Adipose tissue (tissue), 3 donors: Measurements from ENCODE around the gene MVD. TPM values are rescaled to one million over a fixed set of nuclear protein-coding genes. Genes with fewer than 3 reads are reported as not detected.

Experiments
- H3K27ac ChIP-seq: one replicate; pipeline ENCODE4 v1.5.1; 2013; ENCODE audit warnings: low read depth, low read length
- WGBS, 3 donors: extraction: QIAGEN DNeasy Blood & Tissue Kit; methylation state at CpG; one replicate each; pipeline ENCODE4 v1.1.7; 2013; 5-methylcytosine and 5-hydroxymethylcytosine counted together
- polyA plus RNA-seq, 3 donors: library from polyadenylated mRNA; stranded (reverse); fragments of 200-250 nt; gene quantifications; one replicate each; pipeline ENCODE4 v1.2.3, GENCODE V29; 2013
- donor health status: healthy with polysubstance abuse.
- donor health status: Bipolar disorder and iron deficiency.
- donor health status: healthy.

Gene MVD
- polyA plus RNA-seq: 10 to 100 TPM; 22.6 to 34.5 (median 31.2) TPM

DNA sequence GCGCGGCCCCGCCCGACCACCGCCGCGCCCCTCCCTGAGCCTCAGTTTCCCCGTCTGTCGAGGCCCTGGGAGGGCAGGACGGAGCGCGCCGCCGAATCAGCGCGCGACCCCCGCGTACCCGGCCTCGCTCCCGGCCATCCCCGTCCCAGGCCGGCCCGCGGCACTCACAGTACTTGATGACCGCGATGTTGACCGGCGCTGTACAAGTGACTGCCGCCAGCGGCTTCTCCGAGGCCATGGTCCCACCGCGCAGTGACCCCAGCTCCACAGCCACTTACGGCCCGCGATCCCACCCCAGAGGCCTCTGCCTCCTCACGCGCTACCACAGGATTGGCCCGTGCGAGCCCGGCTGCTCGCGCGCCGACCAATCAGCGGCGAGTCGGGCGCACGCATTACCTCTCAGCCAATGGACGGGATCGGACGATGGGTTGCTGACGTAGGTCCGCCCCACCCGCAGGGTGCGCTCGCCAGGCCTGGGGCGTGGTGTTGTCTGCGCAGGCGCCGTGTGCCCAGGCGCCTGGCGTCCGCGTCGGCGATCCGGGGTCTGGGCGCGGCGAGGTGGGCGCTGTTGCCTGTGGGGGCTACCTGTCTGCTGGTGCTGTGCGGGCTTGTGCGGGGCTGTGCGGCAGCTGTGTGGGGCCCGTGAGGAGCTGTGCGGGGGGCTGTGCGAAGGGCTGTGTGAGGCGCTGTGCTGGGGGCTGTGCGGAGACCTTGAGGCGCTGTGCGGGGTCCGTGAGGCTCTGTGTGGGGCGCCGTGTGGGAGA is at the start of gene MVD:
Gene MVD, minus strand, starts transcription at position 249 of the 764 bp plus-strand sequence. Its CDS starts 11 bp downstream, at position 238.
- WGBS, 3 donors: 0 to 1% (median 0%) methylated on average over 78 to 88 of the region's 88 CpGs
- peak within 1 kb of the TSS; percentile 54 for H3K27ac ChIP-seq

DNA sequence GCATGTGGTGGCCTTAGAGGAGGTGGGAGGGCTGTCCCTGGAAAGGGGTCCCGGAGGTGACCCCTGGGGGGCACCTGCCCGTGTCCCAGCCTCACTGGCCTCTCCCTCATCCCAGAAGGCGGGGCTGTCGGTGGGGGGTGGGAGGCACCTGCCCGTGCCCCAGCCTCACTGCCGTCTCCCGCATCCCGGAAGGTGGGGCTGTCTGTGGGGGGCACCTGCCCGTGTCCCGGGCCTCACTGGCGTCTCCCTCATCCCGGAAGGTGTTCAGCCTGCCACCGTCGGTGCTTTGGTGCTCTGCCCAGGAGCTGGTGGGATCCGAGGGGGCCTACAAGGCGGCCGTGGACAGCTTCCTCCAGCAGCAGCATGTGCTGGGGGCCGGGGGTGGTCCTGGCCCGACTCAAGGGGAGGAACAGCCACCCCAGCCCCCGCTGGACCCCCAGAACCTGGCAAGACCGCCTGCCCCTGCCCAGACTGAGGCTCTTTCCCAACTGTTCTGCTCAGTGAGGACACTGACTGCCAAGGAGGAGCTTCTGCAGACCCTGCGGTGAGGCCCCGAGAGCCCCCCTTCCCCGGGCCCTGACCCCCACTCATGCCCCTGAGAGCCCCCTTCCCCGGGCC is 49.6 kb upstream of the MVD start:
- 72 to 86% (median 78%) methylated on average over 23 to 25 of the region's 25 CpGs for WGBS, 3 donors
- no peak overlapping the region for H3K27ac ChIP-seq

DNA sequence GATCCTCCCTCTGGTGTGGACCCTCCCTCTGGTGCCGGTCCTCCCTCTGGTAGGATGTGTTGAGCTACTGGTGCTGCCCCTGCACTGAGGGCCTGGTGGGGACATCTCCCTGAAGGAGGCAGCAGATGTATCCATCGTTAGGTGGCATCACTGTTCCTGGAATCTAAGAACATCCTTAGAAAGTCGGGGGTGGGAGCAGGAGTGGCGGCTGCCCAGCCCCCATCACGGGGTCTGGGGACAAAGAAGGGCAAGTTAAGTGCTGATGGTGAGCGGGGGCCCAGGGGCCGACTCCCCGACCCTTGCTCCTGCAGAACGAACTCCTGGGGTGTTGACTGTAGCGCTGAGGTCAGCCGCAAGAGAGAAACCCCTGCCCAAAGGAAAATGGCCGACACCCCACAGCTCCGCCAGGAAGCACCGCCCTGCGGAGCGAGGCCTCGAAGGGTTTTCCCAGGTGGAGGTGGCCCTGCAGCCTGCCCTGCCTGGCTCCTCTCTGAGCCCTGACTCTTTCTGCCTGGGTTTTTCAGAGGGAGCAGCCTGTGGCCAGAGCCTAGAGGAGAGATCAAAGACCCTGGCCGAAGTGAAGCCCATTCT is 49.0 kb upstream of the MVD start:
- 72 to 87% (median 79%) methylated on average over 17 to 18 of the region's 18 CpGs for WGBS, 3 donors
- no peak overlapping the region for H3K27ac ChIP-seq

DNA sequence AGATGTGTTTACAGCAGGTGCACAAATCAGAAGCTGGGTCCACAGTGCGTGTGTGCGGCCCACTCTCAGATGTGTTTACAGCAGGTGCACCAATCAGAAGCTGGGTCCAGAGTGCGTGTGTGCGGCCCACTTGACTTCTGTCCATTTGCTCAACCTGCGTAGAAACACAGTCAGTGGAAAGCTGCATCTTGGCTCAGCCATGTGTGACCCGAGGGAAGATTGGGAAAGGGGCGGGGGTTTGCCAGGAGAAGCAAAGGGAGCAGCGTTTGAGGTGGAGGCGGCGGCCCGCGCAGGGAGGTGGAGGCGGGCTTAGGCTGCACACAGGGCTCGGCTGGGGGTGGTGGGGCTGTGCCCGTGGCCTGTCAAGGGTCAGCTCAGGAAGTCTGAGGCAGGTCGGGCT is 47.7 kb upstream of the MVD start:
- WGBS, 3 donors: 64 to 85% (median 69%) methylated on average over 15 to 16 of the region's 16 CpGs
- no peak overlapping the region for H3K27ac ChIP-seq

DNA sequence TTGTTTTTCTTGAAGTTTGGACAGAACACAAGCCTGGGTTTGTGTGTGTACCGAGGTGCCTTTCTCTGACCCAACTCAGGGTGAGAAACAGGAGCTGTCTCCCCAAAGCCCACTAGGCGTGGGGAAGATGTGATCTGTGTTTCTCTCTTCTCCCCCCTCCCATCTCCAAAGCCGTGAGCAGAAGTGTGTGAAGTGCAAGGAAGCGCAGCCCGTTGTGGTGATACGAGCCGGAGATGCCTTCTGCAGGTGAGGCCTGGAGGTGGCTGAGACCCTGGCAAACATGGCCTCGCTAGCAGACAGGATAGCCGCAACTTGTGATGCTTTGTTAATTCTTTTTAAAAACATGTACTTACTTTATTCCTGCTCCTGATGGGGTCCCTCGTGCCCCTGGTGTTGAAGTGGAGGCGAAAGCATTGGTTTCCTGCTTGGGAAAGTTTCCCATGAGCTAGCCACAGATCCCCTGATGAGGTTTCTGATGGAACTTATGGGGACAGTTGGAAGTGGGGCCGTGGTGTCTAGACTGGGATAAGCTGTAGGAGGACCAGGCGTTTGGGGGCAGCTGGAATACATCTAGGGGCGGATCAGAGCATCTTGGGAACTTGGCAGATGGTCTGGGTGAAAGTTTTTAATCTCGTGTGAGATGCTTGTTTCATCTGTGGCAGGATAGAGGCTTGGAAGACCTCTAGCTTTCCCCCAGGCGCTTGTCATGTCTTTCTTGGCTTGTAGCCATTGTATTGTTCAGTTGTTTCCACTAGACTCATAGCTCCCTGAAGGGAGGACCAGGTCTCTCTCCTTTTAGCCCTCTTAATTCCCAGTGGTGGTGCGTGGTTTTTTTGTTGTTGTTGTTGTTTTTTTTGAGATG is 44.3 kb upstream of the MVD start:
- WGBS, 3 donors: 29 to 42% (median 35%) methylated on average over 17 of the region's 17 CpGs

DNA sequence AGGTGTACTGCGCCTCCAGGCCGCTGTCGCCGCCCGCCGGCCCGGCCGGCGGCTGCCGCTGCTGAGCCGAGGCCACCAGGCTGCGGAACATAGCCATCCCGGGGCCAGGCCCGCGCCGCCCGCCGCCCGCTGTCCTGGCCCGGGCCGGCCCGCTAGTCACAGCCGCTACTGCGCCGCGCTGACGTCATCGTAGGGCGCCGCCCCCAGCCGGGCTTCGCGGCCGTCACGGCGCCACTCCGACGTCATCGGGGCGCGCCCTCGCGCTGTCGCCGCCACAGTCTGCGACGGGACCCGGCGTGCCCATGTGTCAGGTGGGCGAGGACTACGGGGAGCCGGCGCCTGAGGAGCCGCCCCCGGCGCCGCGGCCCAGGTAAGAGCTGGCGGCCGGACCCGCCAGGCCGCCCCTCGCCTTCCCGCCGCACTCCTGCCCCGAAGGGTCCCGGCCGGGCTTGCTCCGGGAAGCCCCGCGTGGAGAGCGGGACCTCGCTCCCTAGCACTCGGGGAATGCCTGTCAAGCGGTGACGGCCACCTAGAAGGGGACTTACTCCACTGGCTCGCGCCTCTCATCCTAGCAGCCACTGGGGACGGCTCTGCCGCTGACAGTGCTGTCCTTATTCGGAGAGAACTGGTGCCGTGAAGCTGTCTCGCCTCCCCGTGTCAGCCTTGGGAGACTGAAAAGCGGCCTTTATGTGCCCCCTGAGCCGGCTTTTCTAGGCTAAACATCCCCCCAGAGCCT is 43.5 kb upstream of the MVD start, which contains the start of the genes CTU2 and RNF166:
Gene CTU2, plus strand, starts transcription at position 275 of the 736 bp plus-strand sequence. Its CDS starts 28 bp downstream, at position 303.
Gene RNF166, minus strand, starts transcription at position 180 of the 736 bp plus-strand sequence. Its CDS starts 83 bp downstream, at position 97.
- 0 to 1% (median 0%) methylated on average over 65 to 86 of the region's 86 CpGs for WGBS, 3 donors
- no peak within 1 kb of the TSS for H3K27ac ChIP-seq

More for the DNA sequence above, 44.3 kb upstream of the MVD start:
- no peak overlapping the region for H3K27ac ChIP-seq

- WGBS, 3 donors: 0% methylated on average over 39 to 57 of the region's 57 CpGs
- H3K27ac ChIP-seq: no peak overlapping the region
Measured at GRCh38 chr16:88705801-88706228, 42.9 kb upstream of the MVD start.

DNA sequence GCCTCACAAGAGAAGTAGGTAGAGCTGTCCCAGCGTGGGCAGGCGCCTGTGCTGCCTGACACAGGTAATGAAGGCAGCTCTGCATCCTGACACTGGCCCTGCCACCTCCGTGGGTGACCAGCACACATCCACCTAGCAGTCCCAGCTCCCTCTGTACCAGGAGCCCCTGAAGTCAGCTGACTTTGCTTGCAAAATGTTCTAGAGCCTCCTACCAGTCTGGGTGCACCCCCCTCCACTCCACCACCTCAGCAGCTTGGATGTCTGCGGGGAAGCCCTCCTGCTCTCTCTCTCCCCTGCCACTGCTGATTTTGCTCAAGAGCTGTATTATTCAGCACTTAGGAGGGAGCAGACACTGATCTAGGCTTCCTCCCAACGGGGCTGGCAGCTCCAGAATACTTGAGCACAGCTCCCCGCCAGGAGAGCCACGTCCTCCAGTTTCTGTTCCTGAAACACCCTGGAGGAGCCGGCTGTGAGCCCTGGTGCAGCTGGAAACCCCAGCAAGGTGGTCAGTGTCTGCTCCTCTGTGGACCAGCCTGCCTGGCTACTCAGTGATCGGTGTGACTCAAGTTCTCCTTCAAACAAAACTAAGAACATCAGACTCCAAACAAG is 42.3 kb upstream of the MVD start:
- H3K27ac ChIP-seq: no peak overlapping the region
- 22 to 27% (median 26%) methylated on average over 9 of the region's 9 CpGs for WGBS, 3 donors

GRCh38 chr16:88703486-88704309 is 40.8 kb upstream of the MVD start:
- no peak overlapping the region for H3K27ac ChIP-seq

GRCh38 chr16:88702371-88703210 is 39.7 kb upstream of the MVD start:
- H3K27ac ChIP-seq: no peak overlapping the region
- WGBS, 3 donors: 66 to 80% (median 71%) methylated on average over 31 of the region's 31 CpGs

More at GRCh38 chr16:88703486-88704309, 40.8 kb upstream of the MVD start:
- 34 to 74% (median 41%) methylated on average over 25 to 26 of the region's 26 CpGs for WGBS, 3 donors

DNA sequence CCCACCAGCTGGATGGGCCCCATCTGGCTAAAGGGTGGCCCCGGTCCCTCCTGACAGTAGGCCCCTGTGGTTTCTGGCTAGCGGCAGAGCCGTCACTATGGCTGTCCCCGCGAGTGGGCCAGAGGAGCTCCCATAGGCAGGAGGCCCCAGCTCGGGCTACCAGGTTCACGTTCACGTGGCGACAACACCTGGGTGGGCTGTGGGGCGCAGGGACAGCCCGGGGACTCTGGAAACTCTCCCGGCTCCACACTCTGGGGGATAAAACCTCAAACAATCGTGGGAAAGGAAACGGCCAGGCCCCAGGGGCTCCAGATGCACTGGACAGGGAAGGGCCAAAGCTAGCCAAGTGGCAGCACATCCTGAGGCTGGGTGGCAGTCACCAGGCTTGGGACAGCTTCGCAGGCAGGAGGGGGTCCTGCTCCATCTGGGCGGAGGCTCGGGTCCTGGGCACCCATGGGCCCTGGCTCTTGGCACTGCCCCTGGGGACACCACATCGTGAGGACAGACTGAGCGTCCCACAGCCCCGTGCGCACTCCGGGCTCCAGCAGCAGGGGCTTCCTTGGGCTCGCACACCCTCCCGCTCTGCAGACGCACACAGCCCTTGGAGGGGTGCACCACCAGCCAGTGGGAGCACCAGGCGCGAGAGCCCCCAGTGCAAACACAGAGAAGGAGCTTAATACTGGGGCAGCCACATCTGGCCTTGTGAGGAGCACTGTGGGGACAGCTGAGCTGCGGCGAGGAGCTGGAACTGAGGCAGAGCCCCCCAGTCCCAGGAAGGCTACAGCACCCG is 38.9 kb upstream of the MVD start:
- 49 to 78% (median 53%) methylated on average over 28 to 30 of the region's 30 CpGs for WGBS, 3 donors
- H3K27ac ChIP-seq: no peak overlapping the region

DNA sequence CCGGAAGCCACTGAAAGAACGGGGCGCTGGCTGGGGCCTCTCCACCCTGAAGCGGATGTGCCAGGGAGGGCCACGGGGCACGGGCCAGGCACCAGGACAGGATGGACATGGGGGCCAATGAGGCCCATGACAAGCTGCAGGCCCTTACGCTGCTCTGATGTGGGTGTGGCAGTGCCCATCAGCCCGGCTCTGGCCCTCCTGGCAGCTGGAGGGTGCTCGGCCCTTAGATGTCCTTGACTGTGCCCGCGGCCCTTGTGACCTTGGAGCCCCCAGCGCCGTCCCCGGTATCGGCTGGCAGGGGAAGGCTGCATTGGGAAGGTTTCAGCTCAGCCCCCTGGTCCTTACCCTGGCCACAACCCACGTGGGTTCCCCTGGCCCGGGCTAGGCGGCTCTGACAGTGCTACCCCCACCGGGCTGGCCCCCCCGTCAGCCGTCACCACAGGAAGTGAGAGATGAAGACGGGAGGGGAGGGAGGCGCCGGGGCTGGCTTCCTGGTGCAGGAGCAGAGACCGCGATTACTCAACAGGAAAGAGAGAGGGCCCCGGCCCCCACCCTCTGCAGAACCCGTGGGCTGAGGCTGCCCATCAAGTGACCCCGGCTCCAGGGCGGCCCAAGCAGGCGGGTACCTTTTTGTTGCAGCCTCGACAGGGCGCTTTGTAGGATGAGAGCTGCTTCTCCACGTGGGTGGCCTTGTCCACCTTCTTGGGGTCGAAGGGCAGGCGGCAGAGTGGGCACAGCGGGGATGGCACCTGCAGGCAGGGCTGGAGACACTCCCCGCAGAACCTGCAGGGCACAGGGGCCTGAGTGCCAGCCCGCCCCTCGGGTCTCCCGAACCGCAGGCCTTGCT is 38.0 kb upstream of the MVD start:
- H3K27ac ChIP-seq: peak overlapping the region; percentile 77
- WGBS, 3 donors: 31 to 64% (median 32%) methylated on average over 39 to 42 of the region's 42 CpGs

- WGBS, 3 donors: 50 to 79% (median 55%) methylated on average over 14 of the region's 14 CpGs
- peak overlapping the region; percentile 77 for H3K27ac ChIP-seq
Measured at GRCh38 chr16:88700322-88700635, 37.4 kb upstream of the MVD start.

- WGBS, 3 donors: 90 to 97% (median 91%) methylated on average over 15 to 16 of the region's 16 CpGs
- no peak overlapping the region for H3K27ac ChIP-seq
Measured at GRCh38 chr16:88699180-88699579, 36.3 kb upstream of the MVD start.
